OCI-LY7 (cell line): ENCODE data around the gene POLR1C.

Experiments used
- EZH2phosphoT487 ChIP-seq: fragments of 200-600 bp; sonication (generic); IDR thresholded peaks from 2 replicates; pipeline ENCODE4 v1.6.1; 2018; ENCODE audit warnings: low read depth, borderline replicate concordance, mild to moderate bottlenecking, mixed run types, antibody characterized with exemption, low read length, moderate library complexity, mixed read lengths
- TF ChIP-seq, protein P1 (sequence below): fragments of 200-600 bp; sonication (generic); conservative IDR thresholded peaks from 2 replicates; pipeline ENCODE4 v1.5.1; 2014; ENCODE audit warnings: mild to moderate bottlenecking, antibody characterized with exemption, low read length, moderate library complexity, mixed read lengths

DNA sequence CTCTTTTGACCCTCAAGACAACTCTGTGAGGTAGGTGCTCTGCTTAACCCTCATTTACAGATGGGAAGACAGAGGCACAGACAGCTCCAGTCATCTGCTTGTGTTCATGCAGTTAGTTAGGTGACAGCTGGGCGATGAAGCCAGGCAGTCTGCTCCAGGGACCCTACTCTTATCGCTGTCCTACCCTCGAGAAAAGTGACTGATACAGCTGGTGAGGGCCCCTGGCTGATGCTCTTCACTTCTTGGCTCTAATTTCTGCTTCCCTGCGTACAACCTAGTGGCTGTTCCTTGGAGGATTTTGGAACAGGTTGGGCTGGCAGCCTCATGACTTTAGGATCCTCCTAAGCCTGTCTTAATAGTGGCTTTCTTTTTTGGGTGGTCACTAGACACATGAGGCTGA, 48.6 kb upstream of the POLR1C start:
- TF ChIP-seq, protein P1, sequence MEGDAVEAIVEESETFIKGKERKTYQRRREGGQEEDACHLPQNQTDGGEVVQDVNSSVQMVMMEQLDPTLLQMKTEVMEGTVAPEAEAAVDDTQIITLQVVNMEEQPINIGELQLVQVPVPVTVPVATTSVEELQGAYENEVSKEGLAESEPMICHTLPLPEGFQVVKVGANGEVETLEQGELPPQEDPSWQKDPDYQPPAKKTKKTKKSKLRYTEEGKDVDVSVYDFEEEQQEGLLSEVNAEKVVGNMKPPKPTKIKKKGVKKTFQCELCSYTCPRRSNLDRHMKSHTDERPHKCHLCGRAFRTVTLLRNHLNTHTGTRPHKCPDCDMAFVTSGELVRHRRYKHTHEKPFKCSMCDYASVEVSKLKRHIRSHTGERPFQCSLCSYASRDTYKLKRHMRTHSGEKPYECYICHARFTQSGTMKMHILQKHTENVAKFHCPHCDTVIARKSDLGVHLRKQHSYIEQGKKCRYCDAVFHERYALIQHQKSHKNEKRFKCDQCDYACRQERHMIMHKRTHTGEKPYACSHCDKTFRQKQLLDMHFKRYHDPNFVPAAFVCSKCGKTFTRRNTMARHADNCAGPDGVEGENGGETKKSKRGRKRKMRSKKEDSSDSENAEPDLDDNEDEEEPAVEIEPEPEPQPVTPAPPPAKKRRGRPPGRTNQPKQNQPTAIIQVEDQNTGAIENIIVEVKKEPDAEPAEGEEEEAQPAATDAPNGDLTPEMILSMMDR, result no peak
- TF ChIP-seq EZH2phosphoT487, result no peak
